ENCODE measurements around the gene UGT3A1. TPM values are rescaled to one million over a fixed set of nuclear protein-coding genes. Genes with fewer than 3 reads are reported as not detected.

The UGT3A1 gene
- total RNA-seq, 1 experiment from 2014 or later: not detected

DNA sequence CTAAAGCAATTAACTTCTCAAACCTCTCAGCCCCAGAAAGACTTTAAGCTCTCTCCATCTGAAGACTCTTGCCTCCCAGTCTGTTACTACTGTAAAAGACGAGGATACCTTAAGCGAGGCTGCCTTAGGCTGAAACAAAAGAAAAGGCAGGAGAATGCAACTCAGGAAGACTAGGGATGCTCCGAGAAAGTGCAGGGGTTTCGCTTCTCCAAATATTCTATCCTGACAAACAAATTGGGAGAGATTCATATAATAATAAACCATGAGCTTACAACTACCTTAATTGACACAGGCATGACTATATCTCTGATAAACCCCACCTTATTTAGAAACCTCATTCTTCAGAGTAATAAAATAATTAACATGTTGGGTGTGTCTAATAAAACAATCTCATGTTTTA is 4.9 kb upstream of the UGT3A1 start:
- no peak for ATAC-seq
- POLR2A ChIA-PET: no interaction called here

DNA sequence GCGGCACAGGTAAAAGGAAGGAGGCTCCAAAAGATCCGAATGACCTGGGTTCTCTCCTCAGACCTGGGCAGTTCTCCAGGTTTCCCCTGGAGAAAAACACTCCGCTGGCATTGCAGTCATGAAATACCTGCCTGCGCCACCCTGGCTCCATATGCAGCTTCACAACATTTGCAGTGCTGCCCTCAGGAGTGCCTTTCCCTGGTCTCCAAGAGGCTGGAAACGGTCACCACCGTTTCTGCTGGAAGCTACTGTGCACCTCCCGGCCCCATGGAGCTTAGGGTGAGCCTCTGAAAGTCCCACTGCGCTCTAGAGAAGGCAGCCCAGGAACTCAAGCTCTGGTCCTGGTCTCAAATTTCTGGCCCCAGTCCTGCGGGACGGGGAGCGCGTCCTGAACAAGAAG is 670 bp downstream of the UGT3A1 start:
- H3K9me3 ChIP-seq (ENCODE audit: control insufficient read depth, insufficient read depth, low read depth, low read length): no peaks in the 10 kb centered on the region
- ChIA-PET CTCF (no interaction called here), POLR2A (no interaction called here)
- in situ Hi-C loops (cut with HindIII; ENCODE audit: low pct_unique_long_range_greater_than_20kb, low sequenced_read_pairs) (no loop called here), intact Hi-C loops (cut with micrococcal nuclease; ENCODE audit: unreplicated experiment) (no loop called here)
- H3K4me1 ChIP-seq (ENCODE audit: control insufficient read depth, insufficient read depth, low read length): no peaks in the 10 kb centered on the region
- no peaks in the 10 kb centered on the region for H3K27me3 ChIP-seq (ENCODE audit: control insufficient read depth, insufficient read depth, low read length)
- no TSS peak for BruUV-seq (replicated peaks)
- DNase-seq (ENCODE audit: low read depth, low spot score) (no peak), ATAC-seq (no peak)
- TF ChIP-seq POLR2AphosphoS5 (IDR thresholded peaks at IDR 0.05; ENCODE audit: low read depth, low read length): no peak
- no peak overlapping the region for H3K27ac ChIP-seq (ENCODE audit: low read length)
- H3K4me3 ChIP-seq (ENCODE audit: low read depth in 2 of 2, low read length in 2 of 2): no peak overlapping the region
- H3K36me3 ChIP-seq (ENCODE audit: control insufficient read depth, insufficient read depth, low read length): no peaks in the 10 kb centered on the region

More for the DNA sequence above, 4.9 kb upstream of the UGT3A1 start:
- H3K36me3 ChIP-seq (ENCODE audit: control insufficient read depth, insufficient read depth, low read length): no peaks in the 10 kb centered on the region
- no peak for DNase-seq (ENCODE audit: low read depth, low spot score)
- intact Hi-C loops (cut with micrococcal nuclease; ENCODE audit: unreplicated experiment) (no loop called here), in situ Hi-C loops (cut with HindIII; ENCODE audit: low pct_unique_long_range_greater_than_20kb, low sequenced_read_pairs) (no loop called here)
- TF ChIP-seq SIN3A (IDR thresholded peaks at IDR 0.05; ENCODE audit: borderline replicate concordance, insufficient read depth, low read depth, low read length) (no peak), POLR2AphosphoS5 (IDR thresholded peaks at IDR 0.05; ENCODE audit: low read depth, low read length) (no peak), TCF7L2 (IDR thresholded peaks at IDR 0.05; ENCODE audit: low read depth, low read length) (no peak), CTCF (IDR thresholded peaks at IDR 0.05) (no peak)
- TF ChIP-seq, protein P1, sequence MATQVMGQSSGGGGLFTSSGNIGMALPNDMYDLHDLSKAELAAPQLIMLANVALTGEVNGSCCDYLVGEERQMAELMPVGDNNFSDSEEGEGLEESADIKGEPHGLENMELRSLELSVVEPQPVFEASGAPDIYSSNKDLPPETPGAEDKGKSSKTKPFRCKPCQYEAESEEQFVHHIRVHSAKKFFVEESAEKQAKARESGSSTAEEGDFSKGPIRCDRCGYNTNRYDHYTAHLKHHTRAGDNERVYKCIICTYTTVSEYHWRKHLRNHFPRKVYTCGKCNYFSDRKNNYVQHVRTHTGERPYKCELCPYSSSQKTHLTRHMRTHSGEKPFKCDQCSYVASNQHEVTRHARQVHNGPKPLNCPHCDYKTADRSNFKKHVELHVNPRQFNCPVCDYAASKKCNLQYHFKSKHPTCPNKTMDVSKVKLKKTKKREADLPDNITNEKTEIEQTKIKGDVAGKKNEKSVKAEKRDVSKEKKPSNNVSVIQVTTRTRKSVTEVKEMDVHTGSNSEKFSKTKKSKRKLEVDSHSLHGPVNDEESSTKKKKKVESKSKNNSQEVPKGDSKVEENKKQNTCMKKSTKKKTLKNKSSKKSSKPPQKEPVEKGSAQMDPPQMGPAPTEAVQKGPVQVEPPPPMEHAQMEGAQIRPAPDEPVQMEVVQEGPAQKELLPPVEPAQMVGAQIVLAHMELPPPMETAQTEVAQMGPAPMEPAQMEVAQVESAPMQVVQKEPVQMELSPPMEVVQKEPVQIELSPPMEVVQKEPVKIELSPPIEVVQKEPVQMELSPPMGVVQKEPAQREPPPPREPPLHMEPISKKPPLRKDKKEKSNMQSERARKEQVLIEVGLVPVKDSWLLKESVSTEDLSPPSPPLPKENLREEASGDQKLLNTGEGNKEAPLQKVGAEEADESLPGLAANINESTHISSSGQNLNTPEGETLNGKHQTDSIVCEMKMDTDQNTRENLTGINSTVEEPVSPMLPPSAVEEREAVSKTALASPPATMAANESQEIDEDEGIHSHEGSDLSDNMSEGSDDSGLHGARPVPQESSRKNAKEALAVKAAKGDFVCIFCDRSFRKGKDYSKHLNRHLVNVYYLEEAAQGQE (IDR thresholded peaks at IDR 0.05; ENCODE audit: insufficient read depth in 1 of 2, low read depth in 2 of 2, low read length in 1 of 2): no peak
- no peaks in the 10 kb centered on the region for H3K4me1 ChIP-seq (ENCODE audit: control insufficient read depth, insufficient read depth, low read length)
- no TSS peak for BruUV-seq (replicated peaks)
- H3K27me3 ChIP-seq (ENCODE audit: control insufficient read depth, insufficient read depth, low read length): no peaks in the 10 kb centered on the region
- H3K4me3 ChIP-seq (ENCODE audit: low read depth in 2 of 2, low read length in 2 of 2): no peak overlapping the region
- CTCF ChIA-PET: no interaction called here
- no peaks in the 10 kb centered on the region for H3K9me3 ChIP-seq (ENCODE audit: control insufficient read depth, insufficient read depth, low read depth, low read length)
- H3K27ac ChIP-seq (ENCODE audit: low read length): no peak overlapping the region

DNA sequence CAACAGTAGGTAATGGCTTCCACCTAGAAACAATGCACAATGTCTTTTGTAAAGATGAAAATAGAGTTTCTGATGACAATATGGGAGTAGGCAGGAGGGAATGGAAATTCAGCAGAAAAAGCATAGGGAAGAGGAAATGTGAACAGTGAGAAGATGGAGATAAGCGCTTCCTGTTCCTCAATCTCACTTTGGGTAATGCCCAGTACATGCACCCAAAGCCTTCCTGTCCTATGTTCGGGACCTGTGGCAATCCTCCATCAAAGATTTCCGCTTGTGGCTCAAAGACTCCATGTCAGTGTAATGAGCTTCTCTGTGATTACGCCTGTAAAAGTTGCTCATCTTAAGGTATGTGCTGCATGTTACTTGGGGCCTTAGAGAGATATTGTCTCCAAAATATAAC is 2.7 kb downstream of the UGT3A1 start:
- Histone ChIP-seq H3K9me3 (ENCODE audit: control insufficient read depth, insufficient read depth, low read depth, low read length) (no peaks in the 10 kb centered on the region), H3K27ac (ENCODE audit: low read length) (no peak overlapping the region), H3K4me3 (ENCODE audit: low read depth in 2 of 2, low read length in 2 of 2) (no peak overlapping the region), H3K36me3 (ENCODE audit: control insufficient read depth, insufficient read depth, low read length) (no peaks in the 10 kb centered on the region), H3K4me1 (ENCODE audit: control insufficient read depth, insufficient read depth, low read length) (no peaks in the 10 kb centered on the region), H3K27me3 (ENCODE audit: control insufficient read depth, insufficient read depth, low read length) (no peaks in the 10 kb centered on the region)
- no TSS peak for BruUV-seq (replicated peaks)
- TF ChIP-seq, protein P1 (IDR thresholded peaks at IDR 0.05; ENCODE audit: insufficient read depth in 1 of 2, low read depth in 2 of 2, low read length in 1 of 2): no peak
- no peak for TF ChIP-seq TCF7L2 (IDR thresholded peaks at IDR 0.05; ENCODE audit: low read depth, low read length)
- TF ChIP-seq SIN3A (IDR thresholded peaks at IDR 0.05; ENCODE audit: borderline replicate concordance, insufficient read depth, low read depth, low read length): no peak
- TF ChIP-seq POLR2AphosphoS5 (IDR thresholded peaks at IDR 0.05; ENCODE audit: low read depth, low read length): no peak
- no peak for TF ChIP-seq CTCF (IDR thresholded peaks at IDR 0.05)
- ChIA-PET CTCF (no interaction called here), POLR2A (no interaction called here)
- DNase-seq (ENCODE audit: low read depth, low spot score) (no peak), ATAC-seq (no peak)
- in situ Hi-C loops (cut with HindIII; ENCODE audit: low pct_unique_long_range_greater_than_20kb, low sequenced_read_pairs): no loop called here
- intact Hi-C loops (cut with micrococcal nuclease; ENCODE audit: unreplicated experiment): no loop called here
